Measurements from ENCODE around the gene MPG.

DNA sequence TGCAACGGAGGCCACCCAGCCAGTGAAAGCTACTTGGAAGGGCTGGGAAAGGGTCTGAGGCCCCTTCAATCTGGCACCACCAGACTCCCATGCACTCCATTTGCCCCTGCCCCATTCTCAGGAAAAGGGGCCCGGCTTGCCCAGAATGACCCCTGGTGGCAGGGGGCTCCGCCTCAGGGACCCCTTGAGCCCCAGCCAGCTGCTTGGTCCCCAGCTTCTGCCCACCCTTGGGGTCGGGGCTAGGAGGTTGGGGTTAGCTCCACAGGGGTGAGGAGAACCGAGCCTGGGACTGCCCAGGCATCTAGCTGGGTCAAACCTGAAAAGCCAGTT, 6.8 kb upstream of the MPG start:
- TF ChIP-seq EP300 (IDR thresholded peaks at IDR 0.05; ENCODE audit: borderline replicate concordance in 1 of 2, control insufficient read depth in 1 of 2, low read depth in 2 of 2, low read length in 2 of 2) (no peak), SMAD1 (IDR thresholded peaks at IDR 0.05; ENCODE audit: low read depth, partially characterized antibody) (no peak), NFYB (IDR thresholded peaks at IDR 0.05; ENCODE audit: insufficient read depth, low read depth, low read length) (no peak)
- TF ChIP-seq, protein P1, sequence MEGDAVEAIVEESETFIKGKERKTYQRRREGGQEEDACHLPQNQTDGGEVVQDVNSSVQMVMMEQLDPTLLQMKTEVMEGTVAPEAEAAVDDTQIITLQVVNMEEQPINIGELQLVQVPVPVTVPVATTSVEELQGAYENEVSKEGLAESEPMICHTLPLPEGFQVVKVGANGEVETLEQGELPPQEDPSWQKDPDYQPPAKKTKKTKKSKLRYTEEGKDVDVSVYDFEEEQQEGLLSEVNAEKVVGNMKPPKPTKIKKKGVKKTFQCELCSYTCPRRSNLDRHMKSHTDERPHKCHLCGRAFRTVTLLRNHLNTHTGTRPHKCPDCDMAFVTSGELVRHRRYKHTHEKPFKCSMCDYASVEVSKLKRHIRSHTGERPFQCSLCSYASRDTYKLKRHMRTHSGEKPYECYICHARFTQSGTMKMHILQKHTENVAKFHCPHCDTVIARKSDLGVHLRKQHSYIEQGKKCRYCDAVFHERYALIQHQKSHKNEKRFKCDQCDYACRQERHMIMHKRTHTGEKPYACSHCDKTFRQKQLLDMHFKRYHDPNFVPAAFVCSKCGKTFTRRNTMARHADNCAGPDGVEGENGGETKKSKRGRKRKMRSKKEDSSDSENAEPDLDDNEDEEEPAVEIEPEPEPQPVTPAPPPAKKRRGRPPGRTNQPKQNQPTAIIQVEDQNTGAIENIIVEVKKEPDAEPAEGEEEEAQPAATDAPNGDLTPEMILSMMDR (IDR thresholded peaks at IDR 0.05 in 2 of 3, conservative IDR thresholded peaks at IDR 0.05 in 1 of 3; ENCODE audit: control insufficient read depth in 2 of 3, extremely low read depth in 1 of 3, insufficient read depth in 1 of 3, low read depth in 3 of 3, low read length in 3 of 3), result no peak
- TF ChIP-seq, protein P2, sequence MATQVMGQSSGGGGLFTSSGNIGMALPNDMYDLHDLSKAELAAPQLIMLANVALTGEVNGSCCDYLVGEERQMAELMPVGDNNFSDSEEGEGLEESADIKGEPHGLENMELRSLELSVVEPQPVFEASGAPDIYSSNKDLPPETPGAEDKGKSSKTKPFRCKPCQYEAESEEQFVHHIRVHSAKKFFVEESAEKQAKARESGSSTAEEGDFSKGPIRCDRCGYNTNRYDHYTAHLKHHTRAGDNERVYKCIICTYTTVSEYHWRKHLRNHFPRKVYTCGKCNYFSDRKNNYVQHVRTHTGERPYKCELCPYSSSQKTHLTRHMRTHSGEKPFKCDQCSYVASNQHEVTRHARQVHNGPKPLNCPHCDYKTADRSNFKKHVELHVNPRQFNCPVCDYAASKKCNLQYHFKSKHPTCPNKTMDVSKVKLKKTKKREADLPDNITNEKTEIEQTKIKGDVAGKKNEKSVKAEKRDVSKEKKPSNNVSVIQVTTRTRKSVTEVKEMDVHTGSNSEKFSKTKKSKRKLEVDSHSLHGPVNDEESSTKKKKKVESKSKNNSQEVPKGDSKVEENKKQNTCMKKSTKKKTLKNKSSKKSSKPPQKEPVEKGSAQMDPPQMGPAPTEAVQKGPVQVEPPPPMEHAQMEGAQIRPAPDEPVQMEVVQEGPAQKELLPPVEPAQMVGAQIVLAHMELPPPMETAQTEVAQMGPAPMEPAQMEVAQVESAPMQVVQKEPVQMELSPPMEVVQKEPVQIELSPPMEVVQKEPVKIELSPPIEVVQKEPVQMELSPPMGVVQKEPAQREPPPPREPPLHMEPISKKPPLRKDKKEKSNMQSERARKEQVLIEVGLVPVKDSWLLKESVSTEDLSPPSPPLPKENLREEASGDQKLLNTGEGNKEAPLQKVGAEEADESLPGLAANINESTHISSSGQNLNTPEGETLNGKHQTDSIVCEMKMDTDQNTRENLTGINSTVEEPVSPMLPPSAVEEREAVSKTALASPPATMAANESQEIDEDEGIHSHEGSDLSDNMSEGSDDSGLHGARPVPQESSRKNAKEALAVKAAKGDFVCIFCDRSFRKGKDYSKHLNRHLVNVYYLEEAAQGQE (IDR thresholded peaks at IDR 0.05; ENCODE audit: low read depth, low read length), result no peak

All from GM12878 (cell line).